Measurements from ENCODE around the gene METTL5.
"Not testable (repeated sequence)": the region's sequence is repeated elsewhere in the genome, so short reads cannot be mapped to it uniquely, and the experiment has no call there.

The METTL5 gene

DNA sequence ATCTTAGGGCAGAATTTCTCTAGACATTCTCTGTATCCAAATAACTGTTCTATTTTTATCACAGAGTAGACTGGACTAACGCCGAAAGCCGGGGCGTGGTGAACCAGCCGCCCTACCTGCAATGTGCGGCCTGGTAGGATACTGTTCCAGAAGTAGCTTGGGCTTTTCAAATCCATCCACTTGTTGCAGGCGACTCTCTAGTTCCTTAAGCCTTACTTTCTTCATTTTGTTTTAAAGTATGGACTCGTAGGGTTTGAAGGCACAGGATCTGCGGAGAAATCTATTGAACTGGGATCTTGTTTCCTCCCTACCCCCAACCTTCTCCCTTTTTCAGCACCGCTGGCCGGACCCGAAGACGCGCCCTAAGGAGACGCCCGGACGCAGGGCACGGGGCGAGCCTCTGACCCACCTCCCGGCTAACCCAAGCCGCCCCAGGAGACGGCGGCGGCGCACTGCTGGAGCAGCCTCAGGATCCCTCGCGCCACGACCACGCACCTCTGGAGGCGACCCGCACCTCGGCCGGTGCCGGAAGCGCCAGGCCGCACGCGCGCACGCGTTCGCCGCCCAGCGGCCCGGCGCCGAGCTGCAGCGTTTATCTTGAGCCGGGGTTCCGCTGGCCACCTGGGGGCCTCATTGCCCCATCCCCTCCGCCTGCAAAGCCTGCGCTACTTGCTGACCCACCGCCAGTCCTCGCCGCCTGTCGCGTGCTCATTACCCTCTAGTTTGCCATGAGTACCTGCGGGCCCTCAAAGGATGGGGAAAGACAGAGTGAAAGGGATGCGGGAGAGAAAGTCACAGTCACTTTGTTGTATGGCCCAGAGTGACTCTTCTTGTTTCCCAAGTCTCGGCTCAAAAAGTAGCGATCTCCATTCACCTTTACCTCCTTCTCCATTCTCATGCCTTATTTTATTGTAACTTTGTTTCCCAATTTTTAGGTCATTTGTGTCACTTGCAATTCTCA is at the start of gene METTL5:
Gene METTL5 (minus strand): TSS at position 533 of the 961 bp plus-strand sequence. CDS start 308 bp downstream, at position 225.
- peak; percentile 62 for DNase-seq (ENCODE audit: low read depth)

GRCh38 chr2:169871994-169872393 is 47.3 kb upstream of the METTL5 start:
- DNase-seq (ENCODE audit: low read depth): no peak

DNA sequence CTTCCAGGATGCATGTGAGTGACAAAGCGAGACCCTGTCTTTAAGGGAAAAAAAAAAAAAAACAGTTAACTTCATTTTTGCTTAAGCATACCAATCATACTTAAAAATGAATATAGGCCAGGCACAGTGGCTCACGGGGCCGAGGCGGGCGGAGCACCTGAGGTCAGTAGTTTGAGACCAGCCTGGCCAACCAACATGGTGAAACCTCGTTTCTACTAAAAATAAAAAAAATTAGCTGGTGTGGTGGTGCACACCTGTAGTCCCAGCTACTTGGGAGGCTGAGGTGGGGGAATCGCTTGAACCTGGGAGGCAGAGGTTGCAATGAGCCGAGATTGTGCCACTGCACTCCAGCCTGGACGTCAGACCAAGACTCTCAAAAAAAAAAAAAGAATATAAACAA is 46.7 kb upstream of the METTL5 start:
- DNase-seq (ENCODE audit: low read depth): not testable (repeated sequence)

DNA sequence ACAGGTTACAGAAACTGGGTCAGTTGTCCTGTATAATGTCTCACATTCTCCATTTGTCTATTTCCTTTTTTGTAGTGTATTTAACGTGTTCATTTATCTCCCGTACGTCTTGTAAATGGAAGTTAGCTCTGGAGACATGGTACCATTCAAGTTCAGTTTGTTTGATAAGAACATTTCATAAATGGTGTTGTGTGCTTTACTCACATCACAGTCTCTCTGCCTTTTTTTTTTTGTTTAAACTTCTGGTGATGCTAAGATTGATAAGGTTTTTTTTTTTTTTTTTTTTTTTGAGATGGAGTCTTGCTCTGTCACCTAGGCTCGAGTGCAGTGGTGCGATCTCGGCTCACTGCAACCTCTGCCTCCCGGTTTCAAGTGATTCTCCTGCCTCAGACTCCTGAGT is 44.2 kb upstream of the METTL5 start:
- DNase-seq (ENCODE audit: low read depth): no peak

GRCh38 chr2:169867579-169867978 is 42.9 kb upstream of the METTL5 start:
- no peak for DNase-seq (ENCODE audit: low read depth)

- DNase-seq (ENCODE audit: low read depth): not testable (repeated sequence)
These were observed 41.5 kb upstream of the METTL5 start for GRCh38 chr2:169866230-169866629.

- no peak for DNase-seq (ENCODE audit: low read depth)
These were observed 40.8 kb upstream of the METTL5 start for GRCh38 chr2:169865492-169865891.

- no peak for DNase-seq (ENCODE audit: low read depth)
These were observed 38.1 kb upstream of the METTL5 start for GRCh38 chr2:169862816-169863215.

DNA sequence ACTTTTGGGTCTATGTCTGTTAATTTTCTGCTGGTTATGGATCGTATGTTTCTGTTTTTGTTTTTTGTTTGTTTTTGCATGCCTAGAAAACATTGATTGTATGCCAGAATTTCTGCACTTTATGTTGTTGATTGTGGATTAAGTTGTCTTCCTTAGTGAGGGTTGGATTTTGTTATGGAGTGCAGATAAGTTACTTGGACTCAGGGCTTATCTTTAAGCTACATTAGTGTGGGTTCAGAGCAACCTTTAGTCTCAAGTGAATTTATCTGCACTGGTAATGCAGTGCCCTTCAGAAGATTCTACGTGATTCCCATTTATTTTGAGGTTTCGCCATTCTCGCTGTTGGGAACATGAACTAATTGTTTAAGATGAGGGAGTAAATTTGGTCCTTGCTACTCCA is 35.4 kb upstream of the METTL5 start:
- no peak for DNase-seq (ENCODE audit: low read depth)

DNA sequence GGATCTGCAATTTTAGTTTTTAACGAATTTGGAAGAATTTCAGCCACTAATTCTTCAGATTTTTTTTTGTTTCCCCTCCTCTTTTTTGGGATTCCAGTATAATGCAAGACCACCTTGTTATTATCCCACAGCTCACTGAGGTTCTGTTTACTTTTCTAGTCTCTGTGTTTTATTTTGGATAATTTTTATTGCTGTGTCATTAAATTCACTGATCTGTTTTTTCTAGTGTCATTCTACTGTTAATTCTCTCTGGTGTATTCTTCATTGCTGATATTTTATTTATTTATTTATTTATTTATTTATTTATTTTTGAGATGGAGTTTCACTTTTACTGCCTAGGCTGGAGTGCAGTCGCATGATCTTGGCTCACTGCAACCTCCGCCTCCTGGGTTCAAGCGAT is 34.7 kb upstream of the METTL5 start:
- no peak for DNase-seq (ENCODE audit: low read depth)

DNA sequence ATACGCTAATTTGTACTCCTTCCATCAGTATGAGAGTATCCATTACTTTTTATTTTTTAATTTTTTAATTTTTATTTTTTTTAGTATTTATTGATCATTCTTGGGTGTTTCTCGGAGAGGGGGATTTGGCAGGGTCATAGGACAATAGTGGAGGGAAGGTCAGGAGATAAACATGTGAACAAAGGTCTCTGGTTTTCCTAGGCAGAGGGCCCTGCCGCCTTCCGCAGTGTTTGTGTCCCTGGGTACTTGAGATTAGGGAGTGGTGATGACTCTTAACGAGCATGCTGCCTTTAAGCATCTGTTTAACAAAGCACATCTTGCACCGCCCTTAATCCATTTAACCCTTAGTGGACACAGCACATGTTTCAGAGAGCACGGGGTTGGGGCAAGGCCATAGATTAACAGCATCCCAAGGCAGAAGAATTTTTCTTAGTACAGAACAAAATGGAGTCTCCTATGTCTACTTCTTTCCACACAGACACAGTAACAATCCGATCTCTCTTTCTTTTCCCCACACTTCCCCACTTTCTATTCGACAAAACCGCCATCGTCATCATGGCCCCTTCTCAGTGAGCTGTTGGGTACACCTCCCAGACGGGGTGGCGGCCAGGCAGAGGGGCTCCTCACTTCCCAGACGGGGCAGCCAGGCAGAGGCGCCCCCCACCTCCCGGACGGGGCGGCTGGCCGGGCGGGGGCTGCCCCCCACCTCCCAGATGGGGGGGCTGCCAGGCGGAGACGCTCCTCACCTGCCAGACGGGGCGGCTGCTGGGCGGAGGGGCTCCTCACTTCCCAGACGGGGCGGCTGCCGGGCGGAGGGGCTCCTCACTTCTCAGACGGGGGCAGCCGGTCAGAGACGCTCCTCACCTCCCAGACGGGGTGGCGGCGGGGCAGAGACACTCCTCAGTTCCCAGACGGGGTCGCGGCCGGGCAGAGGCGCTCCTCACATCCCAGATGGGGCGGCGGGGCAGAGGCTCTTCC is 30.9 kb upstream of the METTL5 start:
- DNase-seq (ENCODE audit: low read depth): not testable (repeated sequence)

GRCh38 chr2:169853041-169853668 is 28.4 kb upstream of the METTL5 start:
- DNase-seq (ENCODE audit: low read depth): no peak

- no peak for DNase-seq (ENCODE audit: low read depth)
These were observed 25.0 kb upstream of the METTL5 start for GRCh38 chr2:169849710-169850109.

DNA sequence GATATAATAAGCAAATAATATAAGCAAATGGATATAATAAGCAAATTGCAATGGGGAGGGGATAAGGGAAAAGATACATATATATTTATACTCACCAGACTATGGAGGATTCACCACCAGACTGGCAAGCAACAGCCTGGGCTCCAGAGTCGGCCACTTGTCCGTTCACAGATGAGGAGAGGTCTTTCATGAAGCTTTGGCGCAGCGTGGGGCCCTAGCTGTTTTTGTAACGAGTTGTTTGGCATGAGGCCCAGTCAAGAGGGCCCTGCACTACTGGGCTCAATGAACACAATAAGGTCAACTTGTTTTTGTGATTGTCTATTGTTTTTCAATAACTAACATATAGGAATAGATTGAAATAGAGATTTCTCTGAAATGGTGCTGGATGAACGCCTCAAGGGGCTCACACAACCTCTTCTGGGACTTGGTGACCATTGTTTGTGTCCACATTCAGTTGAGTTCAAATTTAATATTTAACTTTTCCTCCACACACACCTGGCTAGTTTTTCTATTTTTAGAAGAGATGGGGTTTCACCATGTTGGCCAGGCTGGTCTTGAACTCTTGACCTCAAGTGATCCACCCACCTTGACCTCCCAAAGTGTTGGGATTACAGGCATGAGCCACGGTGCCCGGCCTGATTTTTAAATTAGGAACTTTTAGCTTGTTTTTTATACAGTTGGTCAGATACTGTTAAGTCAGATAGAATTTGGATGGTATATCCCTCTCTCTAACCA is 24.4 kb upstream of the METTL5 start:
- DNase-seq (ENCODE audit: low read depth): not testable (repeated sequence)

GRCh38 chr2:169845016-169845415 is 20.3 kb upstream of the METTL5 start:
- DNase-seq (ENCODE audit: low read depth): no peak

GRCh38 chr2:169841625-169842024 is 16.9 kb upstream of the METTL5 start:
- not testable (repeated sequence) for DNase-seq (ENCODE audit: low read depth)

GRCh38 chr2:169840747-169841142 is 16.0 kb upstream of the METTL5 start:
- DNase-seq (ENCODE audit: low read depth): no peak

DNA sequence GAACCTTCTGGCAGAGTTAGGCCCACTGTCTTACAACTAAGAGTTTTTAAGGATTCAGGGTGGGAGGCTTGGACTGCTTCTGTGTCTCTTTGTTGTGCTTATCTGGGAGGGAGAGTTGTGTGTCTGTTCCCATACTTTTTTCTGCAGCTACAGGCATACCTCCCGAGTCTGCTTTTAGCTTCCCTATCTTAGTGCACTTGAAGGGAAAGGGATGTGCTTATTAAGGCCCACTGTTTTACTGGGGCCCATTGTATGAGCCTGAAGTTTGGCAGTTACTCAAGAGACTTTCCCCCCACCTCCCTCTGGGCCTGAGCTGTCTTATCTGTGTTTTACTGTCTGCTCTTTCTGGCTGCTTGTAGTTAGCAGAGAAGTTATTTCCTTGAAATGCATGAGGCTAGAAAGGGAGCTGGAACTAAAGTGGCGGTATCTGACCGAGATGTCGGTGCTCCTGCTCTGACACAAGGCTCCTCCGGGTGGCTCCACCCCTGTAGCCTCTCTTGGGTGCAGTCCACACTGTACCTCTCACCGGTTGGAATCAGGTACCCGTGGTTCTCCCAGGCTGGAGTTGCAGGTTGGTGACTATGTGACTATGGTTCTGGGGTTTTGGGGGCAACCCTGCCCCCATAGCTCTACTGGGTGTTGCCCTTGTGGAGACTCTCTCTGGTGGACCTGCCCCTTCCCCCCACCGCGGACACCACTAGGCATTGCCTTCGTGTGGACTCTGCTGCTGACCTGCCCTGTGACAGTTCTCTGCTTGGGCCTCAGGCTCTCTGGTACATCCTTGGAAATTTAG is 15.4 kb upstream of the METTL5 start:
- no peak for DNase-seq (ENCODE audit: low read depth)

DNA sequence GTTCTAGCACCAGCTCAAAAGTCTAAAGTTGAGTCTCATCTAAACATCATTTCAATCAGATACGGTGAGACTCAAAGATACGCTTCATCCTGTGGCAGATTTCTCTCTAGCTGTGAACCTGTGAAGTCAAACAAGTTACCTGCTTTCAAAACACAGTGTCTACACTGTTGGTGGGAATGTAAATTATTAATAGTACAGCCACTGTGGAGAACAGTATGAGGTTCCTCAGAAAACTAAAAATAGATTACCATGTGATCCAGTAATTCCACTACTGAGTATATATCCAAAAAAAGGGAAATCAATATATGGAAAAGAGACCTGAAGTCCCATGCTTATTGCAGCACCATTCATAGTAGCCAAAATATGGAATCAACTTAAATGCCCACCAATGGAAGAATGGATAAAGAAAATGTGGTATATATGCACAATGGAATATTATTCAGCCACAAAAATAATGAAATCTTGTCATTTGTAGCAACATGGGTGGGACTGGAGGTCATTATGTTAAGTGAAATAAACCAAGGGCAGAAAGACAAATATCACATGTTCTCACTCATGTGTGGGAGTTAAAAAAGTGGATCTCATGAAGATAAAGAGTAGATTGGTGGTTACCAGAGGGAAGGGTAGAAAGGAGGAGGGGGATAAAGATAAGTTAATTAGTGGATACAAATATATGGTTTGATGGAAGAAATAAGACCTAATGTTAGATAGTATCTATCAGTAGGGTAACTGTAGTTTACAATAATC is 14.2 kb upstream of the METTL5 start:
- no peak for DNase-seq (ENCODE audit: low read depth)

DNA sequence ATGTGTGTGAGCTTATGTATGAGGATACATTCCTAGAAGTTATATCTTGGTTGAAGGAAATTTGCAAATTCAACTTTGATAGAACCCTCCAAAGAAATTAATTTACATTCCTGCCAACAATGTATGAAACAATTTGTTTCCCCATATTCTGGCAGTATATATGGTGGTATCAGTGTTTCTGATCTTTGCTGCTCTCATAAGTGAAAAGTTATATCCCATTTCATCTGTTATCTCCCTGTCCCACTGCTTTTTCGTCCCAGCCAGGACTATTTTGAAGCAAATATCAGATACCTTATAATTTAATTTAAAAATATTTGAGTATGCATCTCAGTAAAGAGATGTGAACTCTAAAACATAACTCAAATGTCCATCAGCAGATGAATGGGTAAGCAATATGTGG is 9.7 kb upstream of the METTL5 start:
- DNase-seq (ENCODE audit: low read depth): no peak

Data from fibroblast of the conjunctiva (primary cell).